KMS-11 (cell line): ENCODE results near the gene UNKL.
"Not testable (repeated sequence)": the region's sequence is repeated elsewhere in the genome, so short reads cannot be mapped to it uniquely, and the experiment has no call there.

ENCODE experiments used
- H2AFZ ChIP-seq: fragments of 200-600 bp; sonication (generic); 2 replicates; pipeline ENCODE4 v1.6.1; 2016; ENCODE audit warnings: antibody characterized with exemption, mixed run types, low read depth
- H3K27ac ChIP-seq: fragments of 200-600 bp; sonication (generic); 2 replicates; pipeline ENCODE4 v1.6.1; 2016; ENCODE audit warnings: mild to moderate bottlenecking, mixed run types
- H3K27me3 ChIP-seq: fragments of 200-600 bp; sonication (generic); 2 replicates; pipeline ENCODE4 v1.6.1; 2017; ENCODE audit warnings: mild to moderate bottlenecking, low read depth, mixed run types, moderate library complexity; ENCODE audit not compliant: insufficient read depth
- H3K36me3 ChIP-seq: fragments of 200-600 bp; sonication (generic); 2 replicates; pipeline ENCODE4 v1.6.1; 2017; ENCODE audit warnings: mild to moderate bottlenecking, mixed run types; ENCODE audit not compliant: insufficient read depth
- H3K4me1 ChIP-seq: fragments of 200-600 bp; sonication (generic); 2 replicates; pipeline ENCODE4 v1.6.1; 2016; ENCODE audit warnings: mild to moderate bottlenecking, low read depth, mixed run types; ENCODE audit not compliant: poor library complexity, severe bottlenecking
- H3K4me2 ChIP-seq: fragments of 200-600 bp; sonication (generic); 2 replicates; pipeline ENCODE4 v1.7.0; 2016; ENCODE audit warnings: mild to moderate bottlenecking, mixed run types
- H3K4me3 ChIP-seq: fragments of 200-600 bp; sonication (generic); IDR thresholded peaks from 2 replicates; pipeline ENCODE4 v1.6.1; 2017; ENCODE audit warnings: low read depth, low read length, mixed read lengths; ENCODE audit not compliant: insufficient read depth
- H3K79me2 ChIP-seq: fragments of 200-600 bp; sonication (generic); 2 replicates; pipeline ENCODE4 v1.6.1; 2016; ENCODE audit warnings: low read depth, mixed run types; ENCODE audit not compliant: insufficient read depth
- H3K9ac ChIP-seq: fragments of 200-600 bp; sonication (generic); 2 replicates; pipeline ENCODE4 v1.6.1; 2016; ENCODE audit warnings: mild to moderate bottlenecking, mixed run types
- H4K20me1 ChIP-seq: fragments of 200-600 bp; sonication (generic); 2 replicates; pipeline ENCODE4 v1.6.1; 2016; ENCODE audit warnings: mild to moderate bottlenecking, mixed run types; ENCODE audit not compliant: insufficient read depth
- TF ChIP-seq, protein P1 (sequence below): fragments of 200-600 bp; sonication (generic); conservative IDR thresholded peaks from 2 replicates; pipeline ENCODE4 v1.6.1; 2017; ENCODE audit warnings: low read depth, mild to moderate bottlenecking, antibody characterized with exemption, low read length, moderate library complexity, mixed read lengths

Gene UNKL

DNA sequence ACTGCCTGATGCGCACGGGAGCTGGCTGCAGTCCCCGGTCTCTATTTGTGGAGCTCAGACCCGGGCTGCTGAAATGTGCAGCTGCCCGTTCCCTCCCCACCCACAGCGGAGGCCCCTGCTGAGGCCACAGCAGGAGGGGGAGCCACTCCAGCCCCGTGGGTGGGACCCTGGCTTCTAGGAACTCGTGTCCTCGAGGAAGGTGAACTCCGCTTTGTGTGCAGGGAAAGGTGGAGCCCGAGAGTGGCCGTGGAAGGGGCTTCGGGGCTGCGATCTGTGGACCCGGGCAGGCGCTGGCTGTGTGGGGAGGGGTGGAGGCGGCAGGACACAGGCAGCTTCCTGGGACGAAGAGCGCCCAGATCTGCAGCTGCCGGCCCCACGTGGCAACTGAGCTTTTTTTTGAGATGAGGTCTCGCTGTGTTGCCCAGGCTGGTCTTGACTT lies 26.9 kb upstream of the UNKL start:
- Histone ChIP-seq H3K9ac (no peak overlapping the region), H4K20me1 (no peaks in the 10 kb centered on the region), H3K79me2 (no peaks in the 10 kb centered on the region), H3K4me1 (no peaks in the 10 kb centered on the region), H3K27me3 (peaks cover 52% of the 10 kb centered on the region), H2AFZ (no peak overlapping the region), H3K36me3 (no peaks in the 10 kb centered on the region), H3K4me2 (no peak overlapping the region), H3K27ac (no peak overlapping the region), H3K4me3 (no peak overlapping the region)
- TF ChIP-seq, protein P1, sequence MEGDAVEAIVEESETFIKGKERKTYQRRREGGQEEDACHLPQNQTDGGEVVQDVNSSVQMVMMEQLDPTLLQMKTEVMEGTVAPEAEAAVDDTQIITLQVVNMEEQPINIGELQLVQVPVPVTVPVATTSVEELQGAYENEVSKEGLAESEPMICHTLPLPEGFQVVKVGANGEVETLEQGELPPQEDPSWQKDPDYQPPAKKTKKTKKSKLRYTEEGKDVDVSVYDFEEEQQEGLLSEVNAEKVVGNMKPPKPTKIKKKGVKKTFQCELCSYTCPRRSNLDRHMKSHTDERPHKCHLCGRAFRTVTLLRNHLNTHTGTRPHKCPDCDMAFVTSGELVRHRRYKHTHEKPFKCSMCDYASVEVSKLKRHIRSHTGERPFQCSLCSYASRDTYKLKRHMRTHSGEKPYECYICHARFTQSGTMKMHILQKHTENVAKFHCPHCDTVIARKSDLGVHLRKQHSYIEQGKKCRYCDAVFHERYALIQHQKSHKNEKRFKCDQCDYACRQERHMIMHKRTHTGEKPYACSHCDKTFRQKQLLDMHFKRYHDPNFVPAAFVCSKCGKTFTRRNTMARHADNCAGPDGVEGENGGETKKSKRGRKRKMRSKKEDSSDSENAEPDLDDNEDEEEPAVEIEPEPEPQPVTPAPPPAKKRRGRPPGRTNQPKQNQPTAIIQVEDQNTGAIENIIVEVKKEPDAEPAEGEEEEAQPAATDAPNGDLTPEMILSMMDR = no peak

DNA sequence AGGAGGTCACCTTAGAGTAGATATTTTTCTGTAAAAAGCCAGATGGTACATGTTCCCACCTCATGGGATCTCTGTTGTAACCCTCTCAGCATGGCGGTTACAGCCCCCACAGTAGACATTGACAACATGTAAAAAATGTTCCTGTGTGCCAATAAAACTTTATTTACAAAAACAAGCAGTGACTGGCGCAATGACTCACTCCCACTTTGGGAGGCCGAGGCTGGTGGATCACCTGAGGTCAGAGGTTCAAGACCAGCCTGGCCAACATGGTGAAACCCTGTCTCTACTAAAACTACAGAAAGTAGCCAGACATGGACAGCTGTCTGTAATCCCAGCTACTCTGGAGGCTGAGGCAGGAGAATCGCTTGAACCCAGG lies 25.2 kb upstream of the UNKL start:
- H3K4me2 ChIP-seq, H3K4me1 ChIP-seq, H3K9ac ChIP-seq, H3K36me3 ChIP-seq, H3K4me3 ChIP-seq, H3K27ac ChIP-seq, H4K20me1 ChIP-seq, H3K79me2 ChIP-seq, H2AFZ ChIP-seq: not testable (repeated sequence)
- peaks cover 69% of the 10 kb centered on the region for H3K27me3 ChIP-seq

DNA sequence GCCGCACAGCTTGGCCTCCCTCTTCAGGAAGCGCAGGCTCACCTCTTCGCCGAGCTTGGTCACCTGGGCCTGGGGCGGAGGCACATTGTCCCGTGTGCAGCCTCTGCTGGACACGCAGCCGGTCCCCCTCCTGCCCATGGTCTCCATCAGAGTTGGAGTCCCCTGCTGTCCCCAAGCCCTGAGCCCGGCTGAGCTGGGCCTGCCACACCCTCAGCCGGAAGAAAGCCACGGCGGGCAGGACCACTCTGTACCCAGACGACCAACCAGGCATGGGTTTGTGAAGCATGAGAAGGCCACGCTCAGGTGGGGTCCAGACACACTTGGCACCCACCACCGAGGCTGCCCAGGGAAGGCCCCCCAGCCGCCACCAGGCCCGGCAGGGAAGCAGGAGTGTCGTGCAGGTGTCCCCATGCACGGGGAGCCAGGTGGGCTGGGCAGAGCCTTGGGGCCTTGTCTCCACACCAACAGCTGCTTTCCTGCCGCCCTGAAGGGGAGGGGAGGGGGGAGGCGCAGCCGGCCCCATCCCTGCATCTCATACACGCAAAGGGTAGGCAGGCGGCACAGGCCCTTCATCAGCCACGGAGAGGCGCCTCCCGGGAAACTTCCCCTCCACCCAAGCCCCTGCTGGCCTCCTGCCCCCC lies 24.7 kb upstream of the UNKL start:
- H3K4me2 ChIP-seq = no peak overlapping the region
- no peaks in the 10 kb centered on the region for H3K4me1 ChIP-seq
- H3K36me3 ChIP-seq = no peaks in the 10 kb centered on the region
- peaks cover 74% of the 10 kb centered on the region for H3K27me3 ChIP-seq
- no peak overlapping the region for H3K9ac ChIP-seq
- TF ChIP-seq, protein P1 = no peak
- H4K20me1 ChIP-seq = no peaks in the 10 kb centered on the region
- no peak overlapping the region for H3K4me3 ChIP-seq
- no peak overlapping the region for H3K27ac ChIP-seq
- no peaks in the 10 kb centered on the region for H3K79me2 ChIP-seq
- no peak overlapping the region for H2AFZ ChIP-seq

DNA sequence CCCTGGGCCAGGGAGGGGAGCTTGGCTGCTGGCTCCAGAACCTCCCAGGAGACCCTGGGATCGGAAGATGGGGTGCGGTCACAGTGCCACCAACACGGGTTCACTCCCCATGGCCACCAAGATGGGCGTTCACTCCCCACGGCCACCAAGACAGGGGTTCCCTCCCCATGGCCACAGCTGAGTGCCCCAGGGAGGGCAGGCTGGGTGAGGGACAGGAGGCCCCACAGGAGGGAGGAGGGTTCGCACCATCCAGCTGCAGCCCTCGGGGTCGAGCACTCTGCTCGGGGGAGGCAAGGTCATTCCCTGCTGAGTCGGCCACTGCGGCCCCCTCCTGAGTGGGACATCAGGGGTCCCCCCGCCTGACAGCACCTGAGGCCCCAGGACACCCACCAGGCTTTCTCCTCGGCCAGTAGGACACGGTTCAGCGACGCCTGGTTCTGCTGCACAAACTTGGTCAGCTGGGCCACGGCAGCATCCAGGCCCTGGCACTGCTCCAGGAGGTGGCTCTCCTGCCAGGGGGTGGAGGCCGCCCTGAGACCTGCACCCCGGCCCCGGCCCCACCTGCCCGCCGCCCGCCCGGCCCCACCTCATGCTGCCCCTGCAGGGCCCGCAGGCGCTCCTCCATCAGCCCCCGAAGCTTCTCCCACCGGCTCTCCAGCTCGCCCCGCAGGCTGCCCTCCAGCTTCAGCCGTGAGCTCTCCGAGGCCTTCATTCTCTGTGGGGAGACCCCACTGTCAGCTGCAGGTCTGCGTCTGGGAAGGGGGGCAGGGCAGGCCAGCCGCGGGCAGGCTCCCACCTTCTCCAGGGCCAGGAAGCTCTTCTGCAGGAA lies 23.9 kb upstream of the UNKL start:
- TF ChIP-seq, protein P1 = no peak
- Histone ChIP-seq H3K4me2 (no peak overlapping the region), H3K4me1 (no peaks in the 10 kb centered on the region)

DNA sequence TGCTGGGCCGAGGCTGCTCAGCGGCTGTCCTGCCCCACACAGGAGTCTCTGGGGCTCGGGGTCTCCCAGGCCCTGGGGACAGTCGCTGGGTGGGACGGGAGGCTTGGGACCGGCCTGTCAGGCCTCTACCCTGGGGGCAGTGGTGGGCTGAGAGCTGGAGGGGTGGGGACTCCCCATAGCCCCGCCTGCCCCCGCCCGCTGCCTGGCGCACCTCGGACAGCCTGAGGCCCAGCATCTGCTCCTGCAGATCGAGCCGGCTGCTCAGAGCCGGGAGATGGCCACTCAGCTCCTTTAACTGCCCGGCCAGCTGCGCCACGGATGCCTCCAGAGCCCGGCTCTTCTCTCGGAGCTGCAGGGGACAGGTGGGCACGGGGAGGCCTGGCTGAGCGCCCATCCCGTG lies 23.1 kb upstream of the UNKL start:
- no peak overlapping the region for H3K27ac ChIP-seq
- no peak overlapping the region for H3K4me2 ChIP-seq

More for the DNA sequence above, 23.9 kb upstream of the UNKL start:
- H3K9ac ChIP-seq = no peak overlapping the region
- no peaks in the 10 kb centered on the region for H3K79me2 ChIP-seq
- H3K27ac ChIP-seq = no peak overlapping the region
- no peaks in the 10 kb centered on the region for H3K36me3 ChIP-seq
- H3K4me3 ChIP-seq = no peak overlapping the region
- no peaks in the 10 kb centered on the region for H4K20me1 ChIP-seq
- H3K27me3 ChIP-seq = peaks cover 79% of the 10 kb centered on the region
- H2AFZ ChIP-seq = no peak overlapping the region

More for the DNA sequence above, 23.1 kb upstream of the UNKL start:
- peaks cover 87% of the 10 kb centered on the region for H3K27me3 ChIP-seq
- H4K20me1 ChIP-seq = no peaks in the 10 kb centered on the region
- H3K4me3 ChIP-seq = no peak overlapping the region
- no peaks in the 10 kb centered on the region for H3K79me2 ChIP-seq
- no peak overlapping the region for H2AFZ ChIP-seq
- no peak overlapping the region for H3K9ac ChIP-seq
- H3K4me1 ChIP-seq = no peaks in the 10 kb centered on the region
- TF ChIP-seq, protein P1 = no peak
- H3K36me3 ChIP-seq = no peaks in the 10 kb centered on the region
